Naive B cell (primary cell): ENCODE data around the gene SLC19A1. TPM values are rescaled to one million over a fixed set of nuclear protein-coding genes. Genes with fewer than 3 reads are reported as not detected.

ENCODE experiments used
- ATAC-seq, 2 donors: fragments of 150-1000 bp; cut with Tn5 transposase; 2 replicates each; pipeline ENCODE4 v1.10.0; 2021; ENCODE audit warnings: low read depth in 2 of 2, mild to moderate bottlenecking in 2 of 2, moderate library complexity in 2 of 2
- DNase-seq: peaks from one replicate; pipeline ENCODE4 v3.0.0; 2022
- H3K27ac Mint-ChIP-seq, 6 donors: one replicate each; pipeline ENCODE4 v1.8.0; 2020 to 2022; ENCODE audit warnings: mild to moderate bottlenecking in 6 of 6, mixed read lengths in 6 of 6, moderate library complexity in 5 of 6, inconsistent platforms in 2 of 6
- H3K27me3 Mint-ChIP-seq, 3 donors: one replicate each; pipeline ENCODE4 v1.8.0; 2021 to 2022; ENCODE audit warnings: mixed read lengths in 3 of 3, mild to moderate bottlenecking in 1 of 3
- H3K36me3 Mint-ChIP-seq, 2 donors: one replicate each; pipeline ENCODE4 v1.8.0; 2020 to 2022; ENCODE audit warnings: mixed read lengths in 2 of 2, inconsistent platforms in 1 of 2, mild to moderate bottlenecking in 1 of 2
- H3K4me1 Mint-ChIP-seq, 3 donors: one replicate each; pipeline ENCODE4 v1.8.0; 2020 to 2022; ENCODE audit warnings: mixed read lengths in 3 of 3, inconsistent platforms in 1 of 3, mild to moderate bottlenecking in 1 of 3, moderate library complexity in 1 of 3
- H3K4me3 Mint-ChIP-seq, 8 donors: one replicate each; pipeline ENCODE4 v1.8.0; 2020 to 2022; ENCODE audit warnings: mild to moderate bottlenecking in 8 of 8, mixed read lengths in 8 of 8, moderate library complexity in 8 of 8, inconsistent platforms in 2 of 8
- H3K9me3 Mint-ChIP-seq, 7 donors: one replicate each; pipeline ENCODE4 v1.8.0; 2020 to 2022; ENCODE audit warnings: mixed read lengths in 7 of 7, mild to moderate bottlenecking in 5 of 7, inconsistent platforms in 2 of 7, moderate library complexity in 1 of 7
- polyA plus RNA-seq, 6 donors: library from polyadenylated mRNA; unstranded; fragments of 300-500 nt; fragmentation: Illumina TruSeq; gene quantifications; one replicate each; pipeline ENCODE4 v1.2.3, GENCODE V29; 2021; ENCODE audit warnings: low read depth in 6 of 6

Gene SLC19A1
- polyA plus RNA-seq, 6 donors from 2014 or later = 2.9 to 20.0 (median 4.3) TPM

GRCh38 chr21:45468051-45468970 is 73.9 kb downstream of the SLC19A1 start:
- Mint-ChIP-seq H3K4me3 (no peak overlapping the region), H3K9me3 (peaks cover 0 to 5% (median 2%) of the 10 kb centered on the region in 7 donors), H3K27ac (no peak overlapping the region), H3K27me3 (peaks cover 0 to 23% (median 15%) of the 10 kb centered on the region in 3 donors), H3K36me3 (no peaks in the 10 kb centered on the region), H3K4me1 (peaks cover 4 to 11% (median 5%) of the 10 kb centered on the region in 3 donors)
- DNase-seq (no peak), ATAC-seq (no peak)

- no peak overlapping the region for H3K27ac Mint-ChIP-seq
- H3K27me3 Mint-ChIP-seq = peaks cover 5 to 23% (median 21%) of the 10 kb centered on the region in 3 donors
- H3K36me3 Mint-ChIP-seq = peaks cover 2 to 7% of the 10 kb centered on the region in 2 donors
- H3K4me3 Mint-ChIP-seq = no peak overlapping the region
- DNase-seq (no peak), ATAC-seq (no peak)
- H3K9me3 Mint-ChIP-seq = peaks cover 1 to 13% (median 10%) of the 10 kb centered on the region in 7 donors
- H3K4me1 Mint-ChIP-seq = peaks cover 4 to 11% (median 5%) of the 10 kb centered on the region in 3 donors
These were observed 74.9 kb downstream of the SLC19A1 start for GRCh38 chr21:45467221-45467779.

GRCh38 chr21:45466330-45467220 is 75.7 kb downstream of the SLC19A1 start:
- H3K27ac Mint-ChIP-seq = no peak overlapping the region
- ATAC-seq (no peak), DNase-seq (no peak)
- no peak overlapping the region for H3K4me3 Mint-ChIP-seq
- H3K9me3 Mint-ChIP-seq = peaks cover 4 to 21% (median 17%) of the 10 kb centered on the region in 7 donors
- H3K4me1 Mint-ChIP-seq = peaks cover 4 to 11% (median 5%) of the 10 kb centered on the region in 3 donors
- peaks cover 4 to 15% of the 10 kb centered on the region in 2 donors for H3K36me3 Mint-ChIP-seq
- H3K27me3 Mint-ChIP-seq = peaks cover 10 to 29% (median 25%) of the 10 kb centered on the region in 3 donors

GRCh38 chr21:45465611-45466329 is 76.5 kb downstream of the SLC19A1 start:
- peaks cover 4 to 26% (median 20%) of the 10 kb centered on the region in 7 donors for H3K9me3 Mint-ChIP-seq

GRCh38 chr21:45465105-45465504 is 77.1 kb downstream of the SLC19A1 start:
- peaks cover 4 to 11% (median 5%) of the 10 kb centered on the region in 3 donors for H3K4me1 Mint-ChIP-seq
- no peak overlapping the region for H3K27ac Mint-ChIP-seq
- peaks cover 4 to 26% (median 20%) of the 10 kb centered on the region in 7 donors for H3K9me3 Mint-ChIP-seq
- peaks cover 13 to 33% (median 29%) of the 10 kb centered on the region in 3 donors for H3K27me3 Mint-ChIP-seq
- ATAC-seq = peak in 1 of 2 donors; percentile 37
- DNase-seq = no peak
- peak overlapping the region in 3 of 8 donors; percentile 40 to 53 (median 52) for H3K4me3 Mint-ChIP-seq
- peaks cover 4 to 21% of the 10 kb centered on the region in 2 donors for H3K36me3 Mint-ChIP-seq

More at GRCh38 chr21:45465611-45466329, 76.5 kb downstream of the SLC19A1 start:
- no peak for DNase-seq
- ATAC-seq = no peak
- Mint-ChIP-seq H3K4me1 (peaks cover 4 to 11% (median 5%) of the 10 kb centered on the region in 3 donors), H3K27ac (peak overlapping the region in 1 of 6 donors; percentile 57), H3K27me3 (peaks cover 13 to 33% (median 29%) of the 10 kb centered on the region in 3 donors), H3K36me3 (peaks cover 4 to 21% of the 10 kb centered on the region in 2 donors), H3K4me3 (peak overlapping the region in 1 of 8 donors; percentile 40)

GRCh38 chr21:45464309-45464708 is 77.9 kb downstream of the SLC19A1 start:
- H3K27ac Mint-ChIP-seq = no peak overlapping the region
- H3K4me1 Mint-ChIP-seq = peaks cover 4 to 11% (median 5%) of the 10 kb centered on the region in 3 donors
- no peak overlapping the region for H3K4me3 Mint-ChIP-seq
- ATAC-seq = no peak
- peaks cover 13 to 33% (median 29%) of the 10 kb centered on the region in 3 donors for H3K27me3 Mint-ChIP-seq
- no peak for DNase-seq
- H3K36me3 Mint-ChIP-seq = peaks cover 4 to 21% of the 10 kb centered on the region in 2 donors
- H3K9me3 Mint-ChIP-seq = peaks cover 4 to 26% (median 20%) of the 10 kb centered on the region in 7 donors

- peaks cover 4 to 21% of the 10 kb centered on the region in 2 donors for H3K36me3 Mint-ChIP-seq
- DNase-seq (no peak), ATAC-seq (no peak)
- no peak overlapping the region for H3K27ac Mint-ChIP-seq
- peak overlapping the region in 1 of 8 donors; percentile 60 for H3K4me3 Mint-ChIP-seq
- peaks cover 4 to 11% (median 5%) of the 10 kb centered on the region in 3 donors for H3K4me1 Mint-ChIP-seq
- H3K27me3 Mint-ChIP-seq = peaks cover 13 to 33% (median 29%) of the 10 kb centered on the region in 3 donors
- H3K9me3 Mint-ChIP-seq = peaks cover 4 to 26% (median 20%) of the 10 kb centered on the region in 7 donors
These were observed 78.4 kb downstream of the SLC19A1 start for GRCh38 chr21:45463871-45464270.

GRCh38 chr21:45461806-45462341 is 80.4 kb downstream of the SLC19A1 start:
- Mint-ChIP-seq H3K9me3 (peaks cover 4 to 26% (median 20%) of the 10 kb centered on the region in 7 donors), H3K4me3 (no peak overlapping the region), H3K27me3 (peaks cover 13 to 33% (median 25%) of the 10 kb centered on the region in 3 donors), H3K4me1 (peaks cover 4 to 11% (median 5%) of the 10 kb centered on the region in 3 donors), H3K27ac (peak overlapping the region in 1 of 6 donors; percentile 55), H3K36me3 (peaks cover 4 to 21% of the 10 kb centered on the region in 2 donors)
- ATAC-seq (no peak), DNase-seq (no peak)

GRCh38 chr21:45461369-45461750 is 80.9 kb downstream of the SLC19A1 start:
- Mint-ChIP-seq H3K4me3 (no peak overlapping the region), H3K4me1 (peaks cover 4 to 11% (median 5%) of the 10 kb centered on the region in 3 donors), H3K9me3 (peaks cover 4 to 26% (median 20%) of the 10 kb centered on the region in 7 donors), H3K36me3 (peaks cover 4 to 21% of the 10 kb centered on the region in 2 donors), H3K27me3 (peaks cover 13 to 33% (median 23%) of the 10 kb centered on the region in 3 donors), H3K27ac (peak overlapping the region in 1 of 6 donors; percentile 55)
- no peak for ATAC-seq
- DNase-seq = no peak

- ATAC-seq = no peak
- Mint-ChIP-seq H3K27ac (no peak overlapping the region), H3K27me3 (peaks cover 13 to 31% (median 19%) of the 10 kb centered on the region in 3 donors), H3K9me3 (peaks cover 4 to 26% (median 20%) of the 10 kb centered on the region in 7 donors), H3K4me3 (no peak overlapping the region), H3K4me1 (peaks cover 4 to 11% (median 5%) of the 10 kb centered on the region in 3 donors), H3K36me3 (peaks cover 4 to 21% of the 10 kb centered on the region in 2 donors)
- DNase-seq = no peak
These were observed 81.5 kb downstream of the SLC19A1 start for GRCh38 chr21:45460611-45461368.

GRCh38 chr21:45460011-45460565 is 82.2 kb downstream of the SLC19A1 start:
- no peak for DNase-seq
- no peak overlapping the region for H3K27ac Mint-ChIP-seq
- no peak overlapping the region for H3K4me3 Mint-ChIP-seq
- peaks cover 2 to 7% (median 4%) of the 10 kb centered on the region in 3 donors for H3K4me1 Mint-ChIP-seq
- peaks cover 12 to 24% (median 13%) of the 10 kb centered on the region in 3 donors for H3K27me3 Mint-ChIP-seq
- H3K9me3 Mint-ChIP-seq = peaks cover 4 to 26% (median 20%) of the 10 kb centered on the region in 7 donors
- peaks cover 4 to 21% of the 10 kb centered on the region in 2 donors for H3K36me3 Mint-ChIP-seq
- no peak for ATAC-seq
